ENCODE measurements around the gene LENG9.

The LENG9 gene

GRCh38 chr19:54431255-54431838 is 32.2 kb downstream of the LENG9 start (continued):
- TF ChIP-seq GFI1B (tag by site-specific recombination; IDR thresholded peaks at IDR 0.05) (no peak), ZBTB20 (tag by site-specific recombination; IDR thresholded peaks at IDR 0.05) (peak; percentile 74), ZNF398 (tag by site-specific recombination; IDR thresholded peaks at IDR 0.05) (peak; percentile 81), HOXC10 (CRISPR knock-in tag; IDR thresholded peaks at IDR 0.05) (no peak), TSHZ1 (tag by site-specific recombination; IDR thresholded peaks at IDR 0.05; ENCODE audit: borderline replicate concordance) (no peak), ZXDB (tag by site-specific recombination; IDR thresholded peaks at IDR 0.05) (0 out of 2 replicates have a peak, but pooled peaks have one; percentile 28), FEZF1 (tag by site-specific recombination; IDR thresholded peaks at IDR 0.05) (peak; percentile 17; the same call in 1 of the 2 replicates)

DNA sequence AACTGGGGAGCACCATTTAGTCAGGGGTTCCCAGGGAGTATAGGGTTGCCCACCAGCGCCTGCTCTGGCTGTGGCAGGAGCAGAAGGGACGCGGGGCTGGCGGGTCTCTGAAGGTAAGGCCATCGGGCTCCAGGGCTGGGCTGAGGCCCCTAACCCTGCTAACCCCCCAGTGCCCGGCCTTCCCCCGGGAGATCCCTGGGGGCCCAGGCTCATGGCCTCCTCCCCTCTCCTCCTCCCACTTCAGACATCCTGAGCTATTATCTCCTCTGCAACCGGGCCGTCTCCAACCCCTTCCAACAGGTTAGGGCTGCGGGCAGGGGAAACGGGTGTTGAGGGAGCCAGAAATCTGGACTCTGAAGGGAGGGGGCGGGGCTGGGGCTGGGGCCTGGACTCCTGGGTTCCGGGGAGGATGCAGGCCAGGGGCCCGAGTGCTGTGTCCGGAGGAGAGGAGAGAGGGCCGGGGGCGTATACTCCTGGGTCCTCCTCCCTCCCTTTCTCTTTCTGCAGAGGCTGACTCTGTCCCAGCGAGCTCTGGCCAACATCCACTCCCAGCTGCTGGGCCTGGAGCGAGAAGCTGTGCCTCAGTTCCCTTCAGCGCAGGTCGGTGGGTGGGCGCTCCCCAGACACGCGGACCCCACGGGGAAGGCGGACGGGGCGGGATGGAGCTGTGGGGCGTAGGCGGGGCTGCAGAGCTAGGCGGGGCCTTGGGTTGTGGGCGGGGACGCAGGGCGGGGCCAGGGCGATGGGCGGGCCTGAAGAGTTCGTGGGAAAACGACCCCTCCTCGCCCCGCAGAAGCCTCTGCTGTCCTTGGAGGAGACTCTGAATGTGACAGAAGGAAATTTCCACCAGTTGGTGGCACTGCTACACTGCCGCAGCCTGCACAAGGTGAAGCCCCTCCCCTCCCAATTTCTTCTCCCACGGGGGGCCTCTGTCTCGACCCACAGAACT is 33.0 kb downstream of the LENG9 start:
- no peak overlapping the region for H3K27ac ChIP-seq (ENCODE audit: extremely low read depth, low read depth, low read length)
- TF ChIP-seq ZNF660 (tag by site-specific recombination; IDR thresholded peaks at IDR 0.05) (0 out of 2 replicates have a peak, but pooled peaks have one; percentile 16), KLF16 (tag by site-specific recombination; IDR thresholded peaks at IDR 0.05) (peak; percentile 40; the same call in 1 of the 2 replicates), ZIC2 (tag by site-specific recombination; IDR thresholded peaks at IDR 0.05) (no peak), SP2 (tag by site-specific recombination; IDR thresholded peaks at IDR 0.05) (peak; percentile 72), KLF9 (tag by site-specific recombination; IDR thresholded peaks at IDR 0.05; ENCODE audit: low read depth) (peak; percentile 79), KLF1 (tag by site-specific recombination; IDR thresholded peaks at IDR 0.05) (peak; percentile 77), ZNF629 (tag by site-specific recombination; IDR thresholded peaks at IDR 0.05) (no peak), EGR2 (tag by site-specific recombination; IDR thresholded peaks at IDR 0.05; ENCODE audit: low read depth) (peak; percentile 78), CTCF (tag by site-specific recombination; IDR thresholded peaks at IDR 0.05) (peak; percentile 45; the same call in 1 of the 2 replicates), GLIS2 (tag by site-specific recombination; IDR thresholded peaks at IDR 0.05) (peak; percentile 60; the same call in 1 of the 2 replicates), KLF17 (tag by site-specific recombination; IDR thresholded peaks at IDR 0.05) (no peak), KLF8 (tag by site-specific recombination; IDR thresholded peaks at IDR 0.05) (peak; percentile 76), PATZ1 (tag by site-specific recombination; IDR thresholded peaks at IDR 0.05) (peak; percentile 89), KLF10 (tag by site-specific recombination; IDR thresholded peaks at IDR 0.05) (no peak), SP3 (tag by site-specific recombination; IDR thresholded peaks at IDR 0.05) (peak; percentile 90), ZNF341 (tag by site-specific recombination; IDR thresholded peaks at IDR 0.05; ENCODE audit: low read depth) (peak; percentile 34; the same call in 1 of the 2 replicates), ZFHX2 (tag by site-specific recombination; conservative IDR thresholded peaks at IDR 0.05) (peak; percentile 82), ZNF654 (tag by site-specific recombination; IDR thresholded peaks at IDR 0.05; ENCODE audit: low read depth) (peak; percentile 58)

More for the DNA sequence above, 33.0 kb downstream of the LENG9 start:
- Histone ChIP-seq H3K9me3 (ENCODE audit: control insufficient read depth, insufficient read depth, low read depth, low read length) (no peaks in the 10 kb centered on the region), H3K4me3 (ENCODE audit: low read depth, low read length) (peak overlapping the region; percentile 41), H3K4me1 (ENCODE audit: control insufficient read depth, insufficient read depth, low read length) (peaks cover 10% of the 10 kb centered on the region), H3K36me3 (ENCODE audit: control insufficient read depth in 2 of 2, insufficient read depth in 1 of 2, low read length in 2 of 2) (peaks cover 0 to 6% of the 10 kb centered on the region in 2 experiments; a peak in 1 of 3 replicates)
- POLR2A ChIA-PET: interaction anchor here (0.5 to 4.2 kb wide), 14 partner anchors 8 to 371 kb away, joined by 3 to 47 read pairs (median 4); partner anchors contain the start of genes CDC42EP5, LENG8, LENG9 and TTYH1
- CTCF ChIA-PET: interaction anchor here (0.9 to 1.4 kb wide), 9 partner anchors 8 to 164 kb away, joined by 3 to 10 read pairs (median 4); partner anchors contain the start of gene TTYH1
